Loucy (cell line): Measurements from ENCODE around the gene CEACAM21.
A peak's percentile ranks its signal among the peaks of the same experiment; 100 is the strongest.

Experiments used
- H2AFZ ChIP-seq: fragments of 200-600 bp; sonication (generic); 2 replicates; pipeline ENCODE4 v1.6.0; 2016; ENCODE audit warnings: antibody characterized with exemption, mild to moderate bottlenecking, low read length, moderate library complexity
- H3F3A ChIP-seq: fragments of 200-600 bp; 2 replicates; pipeline ENCODE4 v1.6.0; 2016; ENCODE audit warnings: antibody characterized with exemption, low read depth, mild to moderate bottlenecking
- H3K27me3 ChIP-seq: fragments of 200-600 bp; sonication (generic); 2 replicates; pipeline ENCODE4 v1.6.1; 2014; ENCODE audit warnings: low read length, mild to moderate bottlenecking; ENCODE audit not compliant: insufficient read depth, poor library complexity, severe bottlenecking
- H3K36me3 ChIP-seq: fragments of 200-600 bp; sonication (generic); 2 replicates; pipeline ENCODE4 v1.6.1; 2016; ENCODE audit warnings: low read length; ENCODE audit not compliant: insufficient read depth
- H3K4me1 ChIP-seq: fragments of 200-600 bp; sonication (generic); 2 replicates; pipeline ENCODE4 v1.5.1; 2014; ENCODE audit warnings: low read length, mild to moderate bottlenecking; ENCODE audit not compliant: insufficient read depth, poor library complexity, severe bottlenecking
- H3K4me2 ChIP-seq: fragments of 200-600 bp; sonication (generic); 2 replicates; pipeline ENCODE4 v1.6.0; 2014; ENCODE audit warnings: antibody characterized with exemption, low read length, low read depth, mild to moderate bottlenecking; ENCODE audit not compliant: poor library complexity, severe bottlenecking
- H3K4me3 ChIP-seq: fragments of 200-600 bp; sonication (generic); 2 replicates; pipeline ENCODE4 v1.5.1; 2014; ENCODE audit warnings: low read length, mild to moderate bottlenecking, mixed read lengths; ENCODE audit not compliant: poor library complexity, severe bottlenecking
- H3K79me2 ChIP-seq: fragments of 200-600 bp; sonication (generic); 2 replicates; pipeline ENCODE4 v1.6.1; 2014; ENCODE audit warnings: low read length; ENCODE audit not compliant: insufficient read depth
- H3K9ac ChIP-seq: fragments of 200-600 bp; sonication (generic); 2 replicates; pipeline ENCODE4 v1.6.0; 2014; ENCODE audit warnings: mild to moderate bottlenecking, low read depth, low read length, moderate library complexity; ENCODE audit not compliant: poor library complexity, severe bottlenecking
- H3K9me2 ChIP-seq: fragments of 200-600 bp; sonication (generic); replicated peaks from 2 replicates; pipeline ENCODE4 v1.6.1; 2016; ENCODE audit warnings: low read depth, low read length, mixed read lengths
- H3K9me3 ChIP-seq: fragments of 200-600 bp; sonication (generic); 2 replicates; pipeline ENCODE4 v1.6.1; 2014; ENCODE audit warnings: mild to moderate bottlenecking, antibody characterized with exemption, low read length, low read depth; ENCODE audit not compliant: insufficient read depth
- H4K20me1 ChIP-seq: fragments of 200-600 bp; sonication (generic); 2 replicates; pipeline ENCODE4 v1.6.0; 2014; ENCODE audit warnings: antibody characterized with exemption, low read length, mild to moderate bottlenecking; ENCODE audit not compliant: insufficient read depth, poor library complexity, severe bottlenecking
- CTCF ChIP-seq: fragments of 200-600 bp; sonication (generic); conservative IDR thresholded peaks from 2 replicates; pipeline ENCODE4 v1.5.1; 2014; ENCODE audit warnings: mild to moderate bottlenecking, antibody characterized with exemption, low read length
- EZH2phosphoT487 ChIP-seq: fragments of 200-600 bp; IDR thresholded peaks from 2 replicates; pipeline ENCODE4 v1.6.1; 2018; ENCODE audit warnings: antibody characterized with exemption, mild to moderate bottlenecking, moderate library complexity, borderline replicate concordance

The CEACAM21 gene

DNA sequence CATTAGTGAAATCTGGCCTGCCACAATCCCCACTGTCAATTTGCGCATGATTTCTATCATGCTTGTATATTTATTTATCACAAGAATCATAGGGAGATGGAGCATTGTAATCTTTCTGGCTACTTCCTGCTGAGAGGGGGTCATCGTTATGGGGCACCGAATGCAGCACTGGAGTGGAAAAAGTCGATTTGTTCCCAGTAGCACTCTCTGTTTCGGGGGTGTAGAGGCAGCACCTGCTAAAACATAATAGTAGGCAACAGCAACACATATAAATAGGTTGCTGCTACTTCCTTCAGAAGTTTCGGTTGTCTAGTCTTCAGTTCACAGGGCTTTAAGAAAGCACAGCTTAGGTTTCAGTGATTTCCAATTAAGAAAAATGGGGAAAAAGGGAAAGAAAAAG is 23.4 kb upstream of the CEACAM21 start:
- Histone ChIP-seq H4K20me1 (no peaks in the 10 kb centered on the region), H3K36me3 (no peaks in the 10 kb centered on the region; the same call in 1 of the 2 replicates), H3K4me3 (peak overlapping the region; percentile 71), H3K4me1 (peaks cover 85% of the 10 kb centered on the region), H3K9me3 (peaks cover 8% of the 10 kb centered on the region; the same call in 1 of the 2 replicates), H3K27me3 (no peaks in the 10 kb centered on the region), H3K9me2 (no peaks in the 10 kb centered on the region), H2AFZ (no peak overlapping the region), H3F3A (peaks cover 24% of the 10 kb centered on the region), H3K79me2 (peaks cover 37% of the 10 kb centered on the region), H3K4me2 (peak overlapping the region; percentile 67), H3K9ac (peak overlapping the region; percentile 54)
- no peak for TF ChIP-seq EZH2phosphoT487
- TF ChIP-seq CTCF: no peak

DNA sequence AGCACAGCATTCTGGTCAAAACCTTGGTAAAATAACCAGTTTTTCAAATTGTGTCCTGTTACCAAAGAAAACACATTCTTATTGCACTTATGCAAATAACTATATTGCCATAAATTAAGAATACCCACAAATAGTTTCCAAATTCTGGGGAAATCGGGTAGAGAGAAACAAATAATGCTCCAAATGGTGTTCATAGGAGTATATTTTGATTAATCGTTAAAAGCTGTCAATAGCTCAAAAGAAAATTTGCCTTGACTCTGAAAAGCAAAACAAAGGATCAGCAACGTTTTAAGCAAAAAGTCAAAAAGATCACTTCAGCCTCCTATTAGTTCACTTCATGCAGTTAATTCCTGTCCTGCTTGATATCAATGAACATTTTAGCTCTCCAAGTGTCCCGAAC is 22.2 kb upstream of the CEACAM21 start:
- no peaks in the 10 kb centered on the region for H4K20me1 ChIP-seq
- peak overlapping the region; percentile 59 for H3K4me3 ChIP-seq
- H3K9ac ChIP-seq: no peak overlapping the region
- H2AFZ ChIP-seq: no peak overlapping the region
- no peaks in the 10 kb centered on the region for H3K9me2 ChIP-seq
- no peaks in the 10 kb centered on the region; the same call in 1 of the 2 replicates for H3K36me3 ChIP-seq
- H3F3A ChIP-seq: peaks cover 20% of the 10 kb centered on the region; the same call in 1 of the 2 replicates
- peaks cover 80% of the 10 kb centered on the region for H3K4me1 ChIP-seq
- peaks cover 37% of the 10 kb centered on the region for H3K79me2 ChIP-seq
- H3K9me3 ChIP-seq: peaks cover 8% of the 10 kb centered on the region; the same call in 1 of the 2 replicates
- no peak for TF ChIP-seq EZH2phosphoT487
- no peak for TF ChIP-seq CTCF
- no peaks in the 10 kb centered on the region for H3K27me3 ChIP-seq
- H3K4me2 ChIP-seq: peak overlapping the region; percentile 74

DNA sequence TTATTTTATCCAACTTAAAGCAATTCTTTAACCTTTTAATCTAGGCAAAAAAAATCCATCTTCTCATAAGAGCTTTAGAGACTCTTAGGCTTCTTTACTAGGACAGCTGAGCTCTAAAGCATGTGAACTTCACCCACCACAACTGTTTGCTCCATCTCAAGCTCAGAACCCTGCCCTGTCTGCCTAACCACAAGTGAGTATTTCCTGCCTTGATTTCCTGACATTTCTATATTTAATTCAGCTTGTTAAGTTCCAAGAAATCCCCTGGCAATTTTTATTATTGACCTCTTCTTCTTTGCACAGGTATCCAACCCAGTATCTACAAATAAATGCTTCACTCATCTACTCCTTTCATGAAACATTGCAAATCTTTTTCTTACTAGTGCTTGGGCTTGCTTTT is 21.1 kb upstream of the CEACAM21 start:
- peak overlapping the region; percentile 74 for H3K4me2 ChIP-seq
- peak overlapping the region; percentile 68 for H3K9ac ChIP-seq
- peaks cover 8% of the 10 kb centered on the region; the same call in 1 of the 2 replicates for H3K9me3 ChIP-seq
- peaks cover 31% of the 10 kb centered on the region for H3K79me2 ChIP-seq
- no peaks in the 10 kb centered on the region for H3K27me3 ChIP-seq
- H3F3A ChIP-seq: peaks cover 13% of the 10 kb centered on the region; the same call in 1 of the 2 replicates
- H3K4me3 ChIP-seq: peak overlapping the region; percentile 59
- no peak overlapping the region for H2AFZ ChIP-seq
- H3K4me1 ChIP-seq: peaks cover 78% of the 10 kb centered on the region
- H3K36me3 ChIP-seq: no peaks in the 10 kb centered on the region; the same call in 1 of the 2 replicates
- H3K9me2 ChIP-seq: no peaks in the 10 kb centered on the region
- TF ChIP-seq CTCF: no peak
- TF ChIP-seq EZH2phosphoT487: no peak
- no peaks in the 10 kb centered on the region for H4K20me1 ChIP-seq
